Loucy (cell line): ENCODE measurements around the gene PARVG.

ENCODE experiments used
- CTCF ChIP-seq: fragments of 200-600 bp; sonication (generic); conservative IDR thresholded peaks from 2 replicates; pipeline ENCODE4 v1.5.1; 2014; ENCODE audit warnings: mild to moderate bottlenecking, antibody characterized with exemption, low read length
- EZH2phosphoT487 ChIP-seq: fragments of 200-600 bp; IDR thresholded peaks from 2 replicates; pipeline ENCODE4 v1.6.1; 2018; ENCODE audit warnings: antibody characterized with exemption, mild to moderate bottlenecking, moderate library complexity, borderline replicate concordance

GRCh38 chr22:44192816-44193534, 12.2 kb downstream of the PARVG start:
- TF ChIP-seq CTCF, result no peak
- TF ChIP-seq EZH2phosphoT487, result no peak
